ENCODE measurements around the gene KLF8. TPM values are rescaled to one million over a fixed set of nuclear protein-coding genes. Genes with fewer than 3 reads are reported as not detected.
"Not testable (repeated sequence)": the region's sequence is repeated elsewhere in the genome, so short reads cannot be mapped to it uniquely, and the experiment has no call there.

KLF8 gene
- 12.6 TPM for total RNA-seq

DNA sequence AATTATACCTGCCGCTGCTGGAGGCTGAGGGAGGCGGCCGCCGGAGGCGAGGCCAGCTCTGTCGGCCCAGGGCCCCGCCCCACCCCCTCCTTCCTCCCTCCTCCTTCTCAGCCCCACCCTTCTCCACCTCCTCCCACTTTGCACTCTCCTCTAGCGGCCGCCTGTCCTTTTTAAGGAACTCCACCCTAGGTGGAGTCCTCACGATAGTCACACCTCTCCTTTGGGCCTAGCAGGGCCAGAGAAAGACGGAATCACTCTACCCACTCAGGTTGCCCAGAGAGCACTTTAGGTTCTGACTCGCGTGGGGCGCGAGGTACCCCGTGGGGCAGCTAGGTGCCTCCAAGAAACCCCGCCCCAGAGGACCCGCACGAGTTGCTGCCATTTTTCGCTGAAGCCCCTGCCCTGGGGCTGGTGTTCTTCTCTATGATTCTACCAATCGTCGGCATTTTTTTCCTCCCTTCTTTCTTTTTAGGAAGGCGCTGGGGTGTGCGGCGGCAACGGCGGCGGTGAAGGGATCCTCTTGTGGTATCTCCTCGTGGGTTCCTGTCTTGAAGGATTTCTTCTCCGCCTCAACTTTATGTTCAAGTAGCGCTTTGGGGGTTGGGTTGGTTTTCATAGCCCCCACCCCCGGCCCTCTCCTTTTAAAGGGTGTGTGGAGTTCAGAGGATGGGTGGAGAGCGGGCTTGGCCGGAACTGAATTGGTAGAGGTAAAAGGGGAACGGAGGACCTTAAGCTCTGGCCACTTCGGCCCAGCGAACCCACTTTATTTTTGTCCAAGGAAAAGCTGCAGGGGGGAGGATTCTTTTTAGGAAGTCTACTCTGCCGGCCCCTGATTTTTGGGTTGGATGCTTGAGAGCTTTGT lies at the start of gene KLF8:
Gene KLF8, plus strand, starts transcription at position 136 of the 862 bp plus-strand sequence. CDS start 979 bp downstream, outside the sequence.
- DNase-seq (ENCODE audit: low spot score in 2 of 2) = no peak
- FAIRE-seq = no peak

DNA sequence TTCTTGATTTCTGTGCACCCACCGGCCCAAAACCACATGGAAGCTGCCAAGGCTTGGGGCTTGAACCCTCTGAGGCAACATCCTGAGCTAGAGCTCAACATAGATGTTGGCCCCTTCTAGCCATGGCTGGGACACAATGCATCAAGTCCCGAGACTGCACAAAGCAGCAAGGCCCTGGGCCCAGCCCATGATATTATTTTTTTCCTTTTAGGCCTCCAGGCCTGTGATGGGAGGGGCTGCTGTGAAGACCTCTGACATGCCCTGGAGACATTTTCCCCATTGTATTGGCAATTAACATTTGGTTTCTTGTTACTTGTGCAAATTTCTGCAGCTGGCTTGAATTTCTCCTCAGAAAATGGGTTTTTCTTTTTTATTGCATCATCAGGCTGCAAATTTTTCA lies 25.2 kb upstream of the KLF8 start:
- DNase-seq (ENCODE audit: low spot score in 2 of 2); FAIRE-seq: not testable (repeated sequence)

DNA sequence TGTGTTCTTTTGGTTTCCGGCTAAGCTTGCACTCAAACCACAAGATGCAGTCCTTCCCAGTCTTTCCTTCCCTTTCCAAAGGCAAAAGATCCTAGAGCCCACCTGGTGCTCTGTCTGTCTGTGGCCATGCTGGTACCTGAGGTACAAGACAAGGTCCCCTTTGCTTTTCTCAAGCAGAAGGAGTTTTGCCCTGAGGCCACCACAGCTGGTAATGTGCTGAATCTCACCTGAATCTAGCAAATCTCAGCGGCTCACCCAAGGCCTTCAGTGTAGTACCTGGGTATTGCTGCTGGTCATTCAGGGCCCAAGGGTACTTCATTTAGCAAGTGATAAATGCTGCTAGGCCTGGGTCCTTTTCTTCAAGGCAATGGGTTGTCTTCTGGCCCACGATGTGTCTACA lies 20.5 kb upstream of the KLF8 start:
- DNase-seq (ENCODE audit: low spot score in 2 of 2) (no peak), FAIRE-seq (no peak)

DNA sequence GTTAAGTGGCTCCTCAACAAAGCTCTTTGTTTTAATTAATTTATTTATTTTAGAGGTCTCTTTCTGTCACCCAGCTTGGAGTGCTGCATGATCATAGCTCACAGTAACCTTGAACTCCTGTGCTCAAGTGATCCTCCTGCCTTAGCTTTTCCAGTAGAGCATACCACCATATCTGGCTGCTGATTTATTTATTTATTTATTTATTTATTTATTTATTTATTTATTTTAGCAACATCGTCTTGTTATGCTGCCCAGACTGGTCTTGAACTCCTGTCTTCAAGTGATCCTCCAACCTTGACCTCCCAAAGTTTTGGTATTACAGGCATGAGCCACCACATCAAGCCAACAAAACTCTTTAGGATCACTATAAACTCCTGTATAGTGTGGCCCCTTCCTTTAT lies 15.8 kb upstream of the KLF8 start:
- FAIRE-seq (no peak), DNase-seq (ENCODE audit: low spot score in 2 of 2) (no peak)

DNA sequence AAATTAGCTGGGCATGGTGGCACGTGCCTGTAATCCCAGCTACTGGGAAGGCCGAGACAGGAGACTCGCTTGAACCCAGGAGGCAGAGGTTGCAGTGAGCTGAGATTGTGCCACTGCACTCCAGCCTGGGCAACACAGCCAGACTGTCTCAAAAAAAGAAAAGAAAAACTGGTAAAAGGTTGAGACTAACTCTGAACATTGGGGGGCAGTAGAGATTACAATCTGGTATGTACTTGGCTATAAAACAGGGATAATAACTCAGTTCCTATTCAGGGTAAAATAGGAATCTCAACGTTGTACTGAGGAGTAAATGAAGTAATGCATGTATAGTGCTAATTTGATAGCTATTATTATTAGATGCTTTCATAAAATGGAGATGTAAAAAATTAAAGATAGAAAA lies 12.5 kb upstream of the KLF8 start:
- no peak for DNase-seq (ENCODE audit: low spot score in 2 of 2)
- FAIRE-seq = no peak

DNA sequence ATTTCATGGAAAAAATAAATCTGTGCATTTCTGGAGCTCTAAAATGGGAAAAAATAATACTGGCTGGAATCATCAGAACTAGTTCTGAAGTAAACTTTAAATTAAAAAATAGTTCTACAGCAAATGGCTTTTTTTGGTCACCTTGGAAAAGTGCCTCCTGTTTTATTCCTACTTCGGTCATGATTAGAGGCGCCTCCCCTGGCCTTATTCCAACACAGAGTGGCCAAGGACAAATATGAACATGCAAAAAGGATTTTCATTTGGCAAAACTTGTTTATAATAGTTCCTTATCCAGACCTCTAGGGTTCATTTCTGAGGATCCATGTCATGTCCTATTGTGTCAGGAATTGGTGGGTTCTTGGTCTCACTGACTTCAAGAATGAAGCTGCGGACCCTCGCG lies 11.1 kb upstream of the KLF8 start:
- no peak for FAIRE-seq
- no peak for DNase-seq (ENCODE audit: low spot score in 2 of 2)

DNA sequence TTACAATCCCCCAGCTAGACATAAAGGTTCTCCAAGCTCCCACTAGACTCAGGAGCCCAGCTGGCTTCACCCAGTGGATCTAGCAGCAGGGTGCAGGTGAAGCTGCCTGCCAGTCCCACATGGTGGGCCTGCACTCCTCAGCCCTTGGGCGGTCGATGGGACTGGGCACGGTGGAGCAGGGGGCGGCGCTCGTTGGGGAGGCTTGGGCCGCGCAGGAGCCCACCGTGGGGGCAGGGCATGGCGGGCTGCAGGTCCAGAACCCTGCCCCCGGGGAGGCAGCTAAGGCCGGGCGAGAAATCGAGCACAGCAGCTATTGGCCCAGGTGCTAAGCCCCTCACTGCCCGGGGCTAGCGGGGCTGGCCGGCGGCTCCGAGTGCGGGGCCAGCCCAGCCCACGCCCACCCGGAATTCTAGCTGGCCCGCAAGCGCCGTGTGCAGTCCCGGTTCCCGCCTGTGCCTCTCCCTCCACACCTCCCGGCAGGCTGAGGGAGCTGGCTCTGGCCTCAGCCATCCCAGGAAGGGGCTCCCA lies 9.6 kb upstream of the KLF8 start:
- no peak for DNase-seq (ENCODE audit: low spot score in 2 of 2)
- no peak for FAIRE-seq

DNA sequence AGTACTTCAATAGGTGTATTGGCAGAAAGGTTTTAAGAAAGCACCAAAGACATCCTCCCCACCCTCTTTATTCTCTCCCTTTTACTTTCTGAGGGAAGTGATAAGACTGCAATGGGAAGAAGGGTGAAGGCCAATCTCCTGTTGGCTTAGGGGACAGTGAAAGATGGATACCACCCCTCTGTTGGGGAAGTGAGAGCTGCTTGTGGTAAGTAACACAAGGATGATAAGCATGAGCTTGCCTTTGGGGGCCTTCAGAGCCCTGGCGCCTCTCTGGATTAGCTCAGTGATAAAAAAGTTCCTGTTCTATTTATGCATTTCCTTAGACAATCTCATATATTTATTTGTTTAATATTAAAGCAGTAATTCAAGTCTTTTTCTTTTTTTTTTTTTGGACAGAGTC lies 5.2 kb upstream of the KLF8 start:
- no peak for FAIRE-seq
- DNase-seq (ENCODE audit: low spot score in 2 of 2) = no peak

DNA sequence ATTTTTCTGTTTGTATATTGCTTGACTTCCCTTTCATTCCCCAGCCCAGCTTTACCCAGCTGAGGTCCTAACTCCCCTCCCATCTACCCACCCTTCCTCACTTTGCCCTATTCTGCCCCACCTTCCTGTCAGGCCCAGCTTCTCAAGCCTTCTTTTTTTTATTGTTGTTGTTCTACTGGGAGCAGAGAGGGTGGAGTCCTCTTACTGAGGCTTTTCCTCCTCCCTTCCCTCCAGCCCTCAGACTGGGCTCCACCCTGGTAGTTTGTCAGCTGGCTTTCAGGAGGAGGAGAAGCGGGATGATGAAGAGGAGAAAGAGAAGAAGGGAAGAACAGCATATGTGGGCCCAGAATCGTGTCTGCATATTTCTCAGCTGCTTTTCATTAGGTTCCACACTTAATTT lies 3.2 kb upstream of the KLF8 start:
- DNase-seq (ENCODE audit: low spot score in 2 of 2) = no peak
- FAIRE-seq = no peak

DNA sequence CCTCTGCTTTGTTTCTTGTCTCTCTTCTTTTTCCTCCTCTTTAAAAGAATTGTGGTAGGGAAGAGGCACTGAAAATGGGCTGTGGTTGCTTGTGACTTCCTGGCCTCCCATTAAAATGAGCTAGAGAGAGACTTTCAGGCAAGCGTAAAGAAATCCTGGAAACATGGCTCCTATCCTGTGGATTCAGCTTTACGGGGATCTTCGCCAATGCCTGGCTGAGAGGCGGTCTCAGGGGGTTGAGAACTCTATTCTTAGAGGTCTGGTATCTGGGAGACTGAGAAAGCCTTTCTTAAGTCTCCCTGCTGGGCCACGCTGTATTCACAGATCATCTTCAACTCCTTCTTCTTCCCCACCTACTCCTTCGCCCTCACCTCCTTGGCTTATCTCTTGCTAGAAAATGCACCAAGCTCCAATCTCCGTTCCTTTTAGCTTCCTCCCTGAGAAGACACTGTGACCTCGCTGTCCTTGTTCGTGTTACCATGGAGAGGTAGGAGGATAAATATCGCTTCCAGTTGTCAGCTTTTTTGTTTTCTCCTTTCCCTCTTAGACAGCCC lies 542 bp upstream of the KLF8 start:
- DNase-seq (ENCODE audit: low spot score in 2 of 2) = no peak
- FAIRE-seq = no peak

DNA sequence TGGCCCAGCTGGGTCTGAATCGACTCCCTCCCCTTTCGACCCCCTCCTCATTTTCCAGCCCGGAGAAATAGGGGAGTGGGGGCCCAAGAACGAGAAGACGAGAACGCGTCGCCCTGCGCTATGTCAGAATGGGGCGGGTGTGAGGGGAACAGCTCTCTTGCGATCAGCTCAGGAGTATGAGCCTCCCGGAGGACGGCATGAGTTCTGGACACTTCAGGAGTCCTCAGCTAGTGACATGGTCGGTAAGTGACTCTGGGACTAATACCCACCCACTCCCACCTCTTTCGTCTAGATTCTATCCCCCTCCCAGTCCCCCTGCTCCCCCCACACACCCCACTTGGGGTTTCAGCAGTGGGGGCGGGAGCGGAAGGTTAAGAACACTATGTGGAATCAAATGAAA lies 944 bp downstream of the KLF8 start:
- DNase-seq (ENCODE audit: low spot score in 2 of 2) (no peak), FAIRE-seq (no peak)

DNA sequence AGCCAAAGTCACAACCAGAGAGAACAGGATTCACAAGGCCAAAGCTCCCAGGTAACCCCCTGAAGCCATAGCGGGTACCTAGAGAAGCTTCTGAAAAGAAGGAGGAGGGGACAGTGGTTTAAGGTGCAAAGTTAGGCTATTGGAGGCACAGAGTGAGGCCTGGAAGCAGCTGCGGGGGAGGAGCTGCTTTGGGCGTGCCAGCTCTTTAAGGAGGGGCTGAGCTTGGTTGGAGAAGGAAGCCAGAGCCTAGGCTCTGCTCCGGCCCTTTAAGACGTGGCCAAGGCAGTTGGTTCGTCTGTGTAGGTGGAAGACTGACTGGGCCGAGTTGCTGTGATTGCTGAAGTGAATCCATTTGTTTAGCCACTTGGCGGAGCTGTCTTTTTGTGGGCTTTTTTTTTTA lies 1.5 kb downstream of the KLF8 start:
- FAIRE-seq (no peak), DNase-seq (ENCODE audit: low spot score in 2 of 2) (peak in 1 of 2 donors; percentile 15)

DNA sequence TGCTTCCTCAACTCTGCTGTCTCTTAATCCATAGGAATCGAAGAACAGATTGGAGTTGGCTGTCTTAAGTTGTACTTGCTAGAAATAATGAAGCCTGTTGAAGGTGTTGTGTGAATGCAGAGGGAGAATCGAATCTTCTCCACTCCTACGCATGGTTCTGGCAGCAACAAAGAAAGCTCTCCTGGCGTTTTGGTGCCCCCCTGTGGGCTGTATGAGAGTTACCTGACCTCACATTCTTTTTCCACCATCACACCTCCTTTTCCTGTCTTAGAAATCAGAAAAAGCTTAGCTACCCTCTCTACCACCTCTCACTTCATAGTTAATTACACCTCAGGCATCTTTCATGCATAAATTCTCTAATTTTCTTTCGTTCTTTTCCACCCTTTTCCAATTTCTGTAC lies 16.3 kb downstream of the KLF8 start:
- no peak for FAIRE-seq
- DNase-seq (ENCODE audit: low spot score in 2 of 2) = no peak

DNA sequence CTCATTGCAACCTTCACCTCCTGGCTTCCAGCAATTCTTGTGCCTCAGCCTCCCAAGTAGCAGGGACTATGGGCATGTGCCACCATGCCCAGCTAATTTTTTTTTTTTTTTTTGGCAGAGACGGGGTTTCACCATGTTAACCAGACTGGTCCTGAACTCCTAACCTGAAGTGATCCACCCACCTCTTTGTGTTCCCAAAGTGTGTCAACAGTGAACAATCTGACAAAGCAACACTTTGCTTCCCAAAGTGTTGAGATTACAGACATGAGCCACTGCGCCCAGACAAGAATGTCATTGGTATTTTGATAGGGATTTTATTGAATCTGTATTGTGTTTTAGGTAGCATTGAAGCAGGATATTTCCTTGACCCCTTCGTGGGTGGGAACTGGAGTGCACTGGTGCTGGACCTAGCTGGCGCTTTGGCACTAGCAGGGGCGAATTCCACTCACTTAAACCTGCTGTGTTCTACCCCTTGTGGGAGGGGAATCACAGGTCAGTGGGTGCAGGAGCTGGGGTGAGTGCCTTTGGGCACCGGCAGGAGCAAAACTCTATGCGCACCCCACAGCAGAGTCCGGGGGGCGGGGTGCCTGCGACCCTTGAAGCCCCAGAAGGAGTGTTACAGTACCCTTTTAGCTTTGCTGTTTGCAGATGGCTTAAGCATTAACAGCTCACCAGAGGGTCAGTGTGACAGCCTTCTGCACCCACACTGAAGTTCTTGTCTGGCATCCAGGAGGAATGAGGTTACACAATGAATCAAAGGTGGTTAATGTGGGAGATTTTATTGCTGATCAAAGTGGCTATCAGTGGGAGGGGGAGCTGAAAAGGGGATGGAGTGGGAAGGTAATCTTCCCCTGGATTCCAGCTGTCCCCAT lies 21.9 kb downstream of the KLF8 start:
- no peak for FAIRE-seq
- no peak for DNase-seq (ENCODE audit: low spot score in 2 of 2)

DNA sequence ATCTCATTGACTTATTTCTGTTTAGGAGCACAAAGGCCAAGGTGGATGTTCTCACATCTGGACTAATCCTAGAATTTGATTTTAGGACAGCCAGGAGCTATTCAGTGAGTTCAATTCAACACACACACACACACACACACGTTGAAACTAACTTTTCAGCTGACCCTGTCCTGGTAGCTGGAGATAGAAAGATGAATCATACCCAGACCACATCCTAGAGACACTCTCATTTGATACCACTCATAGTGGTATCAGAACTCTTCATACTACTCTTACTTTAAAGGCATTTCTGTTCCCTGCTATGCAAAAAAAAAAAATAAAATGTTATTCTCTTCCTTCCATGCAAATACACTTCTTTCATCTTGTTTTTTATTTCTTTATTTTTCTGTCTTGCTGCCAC lies 36.7 kb downstream of the KLF8 start:
- FAIRE-seq (no peak), DNase-seq (ENCODE audit: low spot score in 2 of 2) (no peak)

DNA sequence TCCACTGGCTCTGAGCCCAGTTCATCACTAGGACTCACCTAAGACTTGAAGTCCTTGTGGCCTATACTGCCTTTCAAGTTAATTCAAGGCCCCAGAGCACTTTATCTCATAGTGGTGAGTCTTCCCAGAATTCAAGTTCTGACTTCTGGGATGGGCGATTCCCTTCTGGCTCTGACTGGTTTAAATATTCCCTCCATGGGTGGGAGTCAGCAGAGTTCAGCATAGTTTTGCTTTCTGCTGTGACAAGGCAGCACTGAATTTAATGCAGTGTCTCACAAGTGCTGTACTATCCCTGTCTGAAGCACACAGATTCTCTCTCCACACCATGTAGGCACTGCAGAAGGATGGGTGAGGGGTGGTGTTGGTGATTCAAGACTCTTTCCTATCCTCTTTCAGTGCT lies 46.5 kb downstream of the KLF8 start:
- no peak for DNase-seq (ENCODE audit: low spot score in 2 of 2)
- FAIRE-seq = no peak

DNA sequence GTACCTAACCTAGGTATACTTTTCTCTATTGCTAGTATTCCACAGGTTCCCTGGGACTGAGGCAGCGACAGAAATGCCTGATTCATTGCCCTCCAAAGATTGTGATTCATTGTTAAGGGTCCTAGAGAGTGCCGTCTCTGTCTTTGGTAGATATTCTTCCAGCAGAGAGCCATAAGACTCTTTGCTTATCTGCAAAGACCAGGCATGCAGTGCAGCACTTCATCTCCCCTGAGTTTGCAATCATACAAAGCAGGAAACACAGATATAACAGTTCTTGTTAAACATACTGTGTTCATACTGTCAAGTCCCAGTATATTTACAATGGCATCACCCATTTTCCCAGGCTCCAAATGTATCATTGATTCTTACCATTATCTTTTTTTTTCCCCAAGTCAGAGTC lies 47.7 kb downstream of the KLF8 start:
- FAIRE-seq = no peak
- no peak for DNase-seq (ENCODE audit: low spot score in 2 of 2)

DNA sequence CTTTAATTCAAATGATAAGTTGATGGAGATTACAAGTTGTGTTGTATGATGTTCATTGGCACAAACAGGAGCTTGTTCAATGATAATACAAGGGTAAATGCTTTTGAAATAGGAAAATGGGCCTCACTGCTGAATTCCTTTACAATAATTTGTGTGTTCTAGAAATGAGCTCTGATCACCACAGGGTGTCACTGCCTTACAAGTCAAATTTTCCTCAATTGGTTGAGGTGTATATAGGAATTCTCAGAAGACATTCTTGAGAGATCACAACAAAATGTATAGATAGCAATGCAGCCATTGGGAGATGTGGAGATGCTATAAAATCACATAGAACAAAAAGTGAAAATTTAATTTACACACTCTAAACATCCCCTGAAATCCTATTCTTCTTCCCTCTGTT lies 49.6 kb downstream of the KLF8 start:
- peak in 1 of 2 donors; percentile 0 for DNase-seq (ENCODE audit: low spot score in 2 of 2)
- no peak for FAIRE-seq

DNA sequence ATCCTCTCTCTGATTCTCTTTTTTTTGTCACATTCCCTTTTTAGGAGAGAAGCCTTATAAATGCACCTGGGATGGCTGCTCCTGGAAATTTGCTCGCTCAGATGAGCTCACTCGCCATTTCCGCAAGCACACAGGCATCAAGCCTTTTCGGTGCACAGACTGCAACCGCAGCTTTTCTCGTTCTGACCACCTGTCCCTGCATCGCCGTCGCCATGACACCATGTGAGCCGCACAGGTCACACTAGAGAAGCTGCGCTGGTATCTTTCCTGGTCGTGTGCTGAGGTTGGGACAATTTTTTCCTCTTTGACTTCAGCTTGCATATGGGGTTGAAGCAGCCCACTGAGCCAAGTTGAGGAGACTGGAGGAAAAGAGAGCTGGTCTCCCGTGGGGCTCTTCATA lies 52.1 kb downstream of the KLF8 start:
- FAIRE-seq = no peak
- DNase-seq (ENCODE audit: low spot score in 2 of 2) = no peak

DNA sequence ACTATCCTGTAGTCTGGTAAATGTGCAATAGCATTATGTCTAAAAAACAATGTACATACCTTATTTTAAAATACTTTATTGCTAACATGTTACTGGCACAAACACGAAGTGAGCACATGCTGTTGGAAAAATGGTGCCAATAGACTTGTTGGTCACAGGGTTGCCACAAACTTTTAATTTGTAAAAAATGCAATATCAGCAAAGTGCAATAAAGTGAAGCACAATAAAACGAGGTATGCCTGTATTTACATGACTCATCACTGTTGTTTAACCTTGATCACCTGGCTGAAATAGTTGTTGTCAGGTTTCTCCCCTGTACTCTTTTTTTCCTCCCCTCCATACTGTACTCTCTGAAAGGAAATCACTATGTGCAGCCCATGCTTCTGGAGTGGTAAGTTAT lies 56.5 kb downstream of the KLF8 start:
- FAIRE-seq = no peak
- DNase-seq (ENCODE audit: low spot score in 2 of 2) = no peak

DNA sequence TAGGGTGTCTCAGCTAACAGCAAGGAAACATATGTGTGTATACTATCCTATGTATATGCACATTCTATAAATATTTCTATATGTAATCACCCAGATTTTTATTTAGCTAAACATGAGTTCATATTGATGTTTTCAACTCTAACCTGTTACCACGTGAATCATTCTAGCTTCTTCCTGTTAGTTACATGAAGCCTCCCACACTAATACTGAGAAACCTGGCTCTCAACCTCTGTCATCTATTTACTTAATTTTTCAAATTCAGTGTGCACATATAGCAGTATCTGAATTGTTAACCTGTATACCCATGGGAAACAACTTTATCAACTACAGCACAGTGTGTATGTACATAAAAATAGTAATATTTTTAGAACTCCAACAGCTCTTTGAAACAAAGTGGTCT lies 57.3 kb downstream of the KLF8 start:
- no peak for FAIRE-seq

More for the DNA sequence above, 57.3 kb downstream of the KLF8 start:
- no peak for DNase-seq (ENCODE audit: low spot score in 2 of 2)

Data from frontal cortex (tissue), 4 donors.